ENCODE data around the gene LYPD6.
"Not testable (repeated sequence)": the region's sequence is repeated elsewhere in the genome, so short reads cannot be mapped to it uniquely, and the experiment has no call there.

LYPD6 gene

GRCh38 chr2:149330127-149331022 is at the start of gene LYPD6:
TSS of gene LYPD6 (plus strand) at chr2:149330587. CDS start at chr2:149437709, 107,122 bp downstream.
- DNase-seq (ENCODE audit: low read depth in 2 of 2, low spot score in 1 of 2): no peak

- no peak for DNase-seq (ENCODE audit: low read depth in 2 of 2, low spot score in 1 of 2)
These were observed 48.9 kb upstream of the LYPD6 start for GRCh38 chr2:149281441-149281840.

- DNase-seq (ENCODE audit: low read depth in 2 of 2, low spot score in 1 of 2): no peak
These were observed 39.7 kb upstream of the LYPD6 start for GRCh38 chr2:149290662-149291061.

- no peak for DNase-seq (ENCODE audit: low read depth in 2 of 2, low spot score in 1 of 2)
These were observed 38.5 kb upstream of the LYPD6 start for GRCh38 chr2:149291881-149292280.

- DNase-seq (ENCODE audit: low read depth in 2 of 2, low spot score in 1 of 2): no peak
These were observed 34.4 kb upstream of the LYPD6 start for GRCh38 chr2:149296031-149296430.

GRCh38 chr2:149307014-149307413 is 23.4 kb upstream of the LYPD6 start:
- DNase-seq (ENCODE audit: low read depth in 2 of 2, low spot score in 1 of 2): no peak

GRCh38 chr2:149310349-149310748 is 20.0 kb upstream of the LYPD6 start:
- DNase-seq (ENCODE audit: low read depth in 2 of 2, low spot score in 1 of 2): no peak

- no peak for DNase-seq (ENCODE audit: low read depth in 2 of 2, low spot score in 1 of 2)
These were observed 18.3 kb upstream of the LYPD6 start for GRCh38 chr2:149312039-149312438.

GRCh38 chr2:149313512-149313972 is 16.8 kb upstream of the LYPD6 start:
- no peak for DNase-seq (ENCODE audit: low read depth in 2 of 2, low spot score in 1 of 2)

GRCh38 chr2:149314687-149315086 is 15.7 kb upstream of the LYPD6 start:
- no peak for DNase-seq (ENCODE audit: low read depth in 2 of 2, low spot score in 1 of 2)

GRCh38 chr2:149315461-149315860 is 14.9 kb upstream of the LYPD6 start:
- no peak for DNase-seq (ENCODE audit: low read depth in 2 of 2, low spot score in 1 of 2)

- not testable (repeated sequence) for DNase-seq (ENCODE audit: low read depth in 2 of 2, low spot score in 1 of 2)
These were observed 11.8 kb upstream of the LYPD6 start for GRCh38 chr2:149318566-149318965.

GRCh38 chr2:149320362-149320761 is 10.0 kb upstream of the LYPD6 start:
- DNase-seq (ENCODE audit: low read depth in 2 of 2, low spot score in 1 of 2): no peak

- no peak for DNase-seq (ENCODE audit: low read depth in 2 of 2, low spot score in 1 of 2)
These were observed 1.3 kb upstream of the LYPD6 start for GRCh38 chr2:149329068-149329467.

- no peak for DNase-seq (ENCODE audit: low read depth in 2 of 2, low spot score in 1 of 2)
These were observed 779 bp upstream of the LYPD6 start for GRCh38 chr2:149329489-149330126.

- DNase-seq (ENCODE audit: low read depth in 2 of 2, low spot score in 1 of 2): no peak
These were observed 625 bp downstream of the LYPD6 start for GRCh38 chr2:149331023-149331400.

- no peak for DNase-seq (ENCODE audit: low read depth in 2 of 2, low spot score in 1 of 2)
These were observed 2.0 kb downstream of the LYPD6 start for GRCh38 chr2:149332364-149332763.

- DNase-seq (ENCODE audit: low read depth in 2 of 2, low spot score in 1 of 2): no peak
These were observed 3.2 kb downstream of the LYPD6 start for GRCh38 chr2:149333636-149334035.

- no peak for DNase-seq (ENCODE audit: low read depth in 2 of 2, low spot score in 1 of 2)
These were observed 3.8 kb downstream of the LYPD6 start for GRCh38 chr2:149334156-149334555.

- DNase-seq (ENCODE audit: low read depth in 2 of 2, low spot score in 1 of 2): no peak
These were observed 8.9 kb downstream of the LYPD6 start for GRCh38 chr2:149339324-149339723.

- DNase-seq (ENCODE audit: low read depth in 2 of 2, low spot score in 1 of 2): no peak
These were observed 12.1 kb downstream of the LYPD6 start for GRCh38 chr2:149342509-149342908.

GRCh38 chr2:149344105-149344504 is 13.7 kb downstream of the LYPD6 start:
- no peak for DNase-seq (ENCODE audit: low read depth in 2 of 2, low spot score in 1 of 2)
